ENCODE measurements around the gene TNS2.

- TF ChIP-seq CTCF (IDR thresholded peaks at IDR 0.05; ENCODE audit: low read length) = no peak
- TF ChIP-seq EZH2 (IDR thresholded peaks at IDR 0.05; ENCODE audit: borderline replicate concordance, low read length) = no peak
These were observed 40.7 kb downstream of the TNS2 start for GRCh38 chr12:53090554-53090953.
